DMS 273 (cell line): Measurements from ENCODE around the gene TAF11L3.
"Not testable (repeated sequence)": the region's sequence is repeated elsewhere in the genome, so short reads cannot be mapped to it uniquely, and the experiment has no call there.

Source experiments
- DNase-seq: peaks from one replicate; lab custom pipeline; 2025; ENCODE audit not compliant: unreplicated experiment; lab: John Stamatoyannopoulos, UW

The TAF11L3 gene

GRCh38 chr5:17518067-17518466 is at the start of gene TAF11L3:
Gene TAF11L3 (plus strand): TSS chr5:17518367.
- DNase-seq = not testable (repeated sequence)

GRCh38 chr5:17470064-17470463 is 48.1 kb upstream of the TAF11L3 start:
- DNase-seq = no peak

GRCh38 chr5:17475064-17475463 is 43.1 kb upstream of the TAF11L3 start:
- DNase-seq = not testable (repeated sequence)

- DNase-seq = peak; percentile 5
These were observed 41.1 kb upstream of the TAF11L3 start for GRCh38 chr5:17477043-17477442.

- no peak for DNase-seq
These were observed 40.4 kb upstream of the TAF11L3 start for GRCh38 chr5:17477573-17478265.

- DNase-seq = no peak
These were observed 36.8 kb upstream of the TAF11L3 start for GRCh38 chr5:17481378-17481777.

- no peak for DNase-seq
These were observed 35.4 kb upstream of the TAF11L3 start for GRCh38 chr5:17482790-17483189.

GRCh38 chr5:17486464-17487173 is 31.5 kb upstream of the TAF11L3 start:
- DNase-seq = not testable (repeated sequence)

- no peak for DNase-seq
These were observed 31.0 kb upstream of the TAF11L3 start for GRCh38 chr5:17487174-17487512.

GRCh38 chr5:17491257-17491656 is 26.9 kb upstream of the TAF11L3 start:
- not testable (repeated sequence) for DNase-seq

GRCh38 chr5:17492770-17493169 is 25.4 kb upstream of the TAF11L3 start:
- no peak for DNase-seq

- DNase-seq = no peak
These were observed 20.7 kb upstream of the TAF11L3 start for GRCh38 chr5:17497446-17497845.

GRCh38 chr5:17497931-17498330 is 20.2 kb upstream of the TAF11L3 start, which contains the start of gene TAF11L2:
Gene TAF11L2 (plus strand): TSS chr5:17498231.
- DNase-seq = not testable (repeated sequence)

GRCh38 chr5:17511775-17512325 is 6.3 kb upstream of the TAF11L3 start:
- DNase-seq = no peak

GRCh38 chr5:17517526-17517925 is 641 bp upstream of the TAF11L3 start:
- not testable (repeated sequence) for DNase-seq

- DNase-seq = not testable (repeated sequence)
These were observed 1.3 kb downstream of the TAF11L3 start for GRCh38 chr5:17519508-17519907.

GRCh38 chr5:17521501-17521900 is 3.3 kb downstream of the TAF11L3 start, which contains the start of gene TAF11L4:
Gene TAF11L4 (plus strand): TSS chr5:17521801.
- not testable (repeated sequence) for DNase-seq

- DNase-seq = not testable (repeated sequence)
These were observed 6.8 kb downstream of the TAF11L3 start, which contains the start of gene TAF11L5 for GRCh38 chr5:17524935-17525334. Gene TAF11L5 (plus strand): TSS chr5:17525235.

GRCh38 chr5:17526504-17526903 is 8.3 kb downstream of the TAF11L3 start:
- DNase-seq = not testable (repeated sequence)

GRCh38 chr5:17528369-17528768 is 10.2 kb downstream of the TAF11L3 start, which contains the start of gene TAF11L6:
Gene TAF11L6 (plus strand): TSS chr5:17528669.
- not testable (repeated sequence) for DNase-seq
